ENCODE measurements around the gene SCP2.
"Not testable (repeated sequence)": the region's sequence is repeated elsewhere in the genome, so short reads cannot be mapped to it uniquely, and the experiment has no call there.

Gene SCP2

DNA sequence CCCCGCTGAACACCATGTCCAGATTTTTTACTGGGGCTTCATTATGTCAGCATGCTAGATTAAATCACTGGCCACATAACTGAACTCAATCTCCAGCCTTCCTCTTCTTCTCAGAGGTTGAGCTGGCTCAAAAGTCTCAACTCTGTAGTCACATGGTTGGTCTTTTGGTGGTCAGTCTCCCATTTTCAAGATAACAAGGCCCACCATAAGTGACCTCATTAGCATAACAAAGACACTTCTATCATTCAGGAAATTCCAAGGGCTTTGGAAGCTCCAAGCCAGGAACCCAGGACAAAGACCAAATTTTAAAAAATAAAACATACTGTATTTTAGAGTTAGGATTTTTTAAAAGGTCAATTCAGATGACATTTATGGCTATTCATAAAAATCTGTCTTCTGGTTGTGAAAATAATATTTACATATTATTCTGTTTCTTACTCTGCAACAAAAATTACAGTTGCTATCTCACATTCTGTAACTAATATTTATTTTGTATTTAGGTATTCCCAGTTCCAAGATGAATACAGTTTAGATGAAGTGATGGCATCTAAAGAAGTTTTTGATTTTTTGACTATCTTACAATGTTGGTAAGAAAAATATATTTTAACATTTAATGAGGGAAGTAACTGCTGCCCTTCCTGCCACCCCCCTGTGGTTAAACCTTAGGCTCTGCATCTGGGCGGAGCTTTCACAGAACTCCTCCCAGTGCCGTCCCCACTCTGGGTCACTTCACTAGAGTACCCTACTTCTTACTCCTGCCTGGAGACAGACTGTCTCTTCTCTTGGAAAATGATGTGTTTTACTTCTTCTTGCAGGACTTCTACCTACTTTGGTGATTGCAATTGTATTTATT lies 49.3 kb downstream of the SCP2 start:
- no peak for DNase-seq

DNA sequence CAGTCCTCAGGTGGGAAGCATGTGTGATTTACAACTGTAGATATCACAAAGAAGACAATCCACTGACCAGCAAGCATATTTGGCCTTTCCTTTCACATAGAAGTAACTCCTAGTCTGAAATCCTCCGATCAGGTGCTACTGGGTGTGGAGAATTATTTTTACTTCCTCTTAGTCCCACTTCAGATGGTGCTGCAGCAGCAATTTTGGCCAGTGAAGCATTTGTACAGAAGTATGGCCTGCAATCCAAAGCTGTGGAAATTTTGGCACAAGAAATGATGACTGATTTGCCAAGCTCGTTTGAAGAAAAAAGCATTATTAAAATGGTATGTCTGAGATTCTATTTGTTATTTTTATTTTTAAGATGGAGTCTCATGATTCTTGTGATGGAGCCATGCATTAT lies 51.0 kb downstream of the SCP2 start:
- no peak for DNase-seq

DNA sequence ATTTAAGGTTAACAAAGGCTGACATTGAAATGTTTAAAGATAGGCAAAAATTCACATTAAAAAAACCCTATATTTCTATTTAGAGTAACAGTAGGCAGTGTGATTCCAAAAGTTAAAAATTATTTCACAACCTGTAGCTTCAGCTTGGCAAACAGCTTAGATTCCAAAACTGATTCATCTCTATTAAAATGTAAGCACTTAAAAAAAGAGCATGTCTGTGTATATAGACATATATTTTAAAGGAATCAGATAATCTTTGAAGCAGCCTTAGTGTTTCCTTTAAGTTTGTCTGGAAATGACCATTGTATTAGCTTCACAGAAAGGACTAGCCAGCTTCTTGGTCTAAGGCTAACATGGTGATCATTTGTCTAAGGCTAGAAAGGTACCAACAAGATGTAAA lies 65.7 kb downstream of the SCP2 start:
- DNase-seq: not testable (repeated sequence)

DNA sequence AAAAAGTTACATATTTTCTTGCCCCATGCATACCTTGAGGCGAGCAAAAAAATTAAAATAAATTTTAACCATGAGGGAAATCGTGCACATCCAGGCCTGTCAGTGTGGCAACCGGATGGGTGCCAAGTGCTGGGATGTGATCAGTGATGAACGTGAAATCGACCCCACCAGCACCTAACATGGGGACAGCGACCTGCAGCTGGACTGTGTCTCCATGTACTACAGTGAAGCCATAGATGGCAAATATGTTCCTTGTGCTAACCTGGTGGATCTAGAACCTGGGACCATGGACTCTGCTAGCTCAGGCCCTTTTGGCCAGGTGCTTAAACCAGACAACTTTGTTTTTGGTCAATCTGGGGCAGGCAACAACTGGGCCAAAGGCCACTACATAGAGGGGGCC lies 67.6 kb downstream of the SCP2 start:
- DNase-seq: no peak

DNA sequence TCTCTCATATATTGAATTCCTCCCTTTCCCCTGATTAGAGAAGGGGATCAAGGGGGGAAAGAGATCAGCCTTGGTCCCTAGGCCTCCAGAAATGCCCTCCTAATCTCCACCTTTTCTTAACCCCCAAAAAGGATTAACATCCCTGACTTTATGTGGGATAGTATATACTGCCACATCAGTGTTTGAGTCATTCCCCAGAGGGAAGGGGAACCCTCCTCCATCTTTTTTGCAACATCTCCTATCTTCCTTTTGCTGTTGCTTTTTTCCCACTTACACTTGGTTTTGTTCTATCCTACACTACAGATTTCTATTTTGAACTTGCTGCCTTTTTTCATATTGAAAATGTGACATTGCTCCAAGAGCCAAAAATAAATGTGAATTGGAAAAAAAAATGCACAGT lies 69.6 kb downstream of the SCP2 start:
- no peak for DNase-seq

DNA sequence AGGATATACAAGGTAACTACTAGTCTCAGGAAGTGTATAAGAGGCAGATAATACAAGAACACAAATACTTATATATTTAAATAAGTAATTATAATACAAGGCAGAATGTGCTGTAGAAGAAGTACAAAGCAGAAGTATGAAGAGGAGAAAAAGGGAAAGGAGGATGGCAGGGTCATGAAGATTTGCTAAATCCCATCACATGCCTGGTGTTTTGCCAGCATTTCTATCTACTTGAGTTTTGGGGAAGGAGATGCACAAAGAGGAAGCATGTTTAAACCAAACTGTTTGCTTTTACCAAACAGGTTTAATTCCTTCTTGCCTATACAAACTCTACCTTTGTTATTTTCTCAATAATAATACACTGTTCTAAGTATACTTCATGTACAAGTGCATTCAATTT lies 74.1 kb downstream of the SCP2 start:
- no peak for DNase-seq

DNA sequence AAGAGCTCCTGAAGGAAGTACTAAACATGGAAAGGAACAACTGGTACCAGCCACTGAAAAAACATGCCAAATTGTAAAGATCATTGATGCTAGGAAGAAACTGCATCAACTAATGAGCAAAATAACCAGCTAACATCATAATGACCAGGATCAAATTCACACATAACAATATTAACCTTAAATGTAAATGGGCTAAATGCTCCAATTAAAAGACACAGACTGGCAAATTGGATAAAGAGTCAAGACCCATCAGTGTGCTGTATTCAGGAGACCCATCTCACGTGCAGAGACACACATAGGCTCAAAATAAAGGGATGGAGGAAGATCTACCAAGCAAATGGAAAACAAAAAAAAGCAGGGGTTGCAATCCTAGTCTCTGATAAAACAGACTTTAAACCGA lies 79.5 kb downstream of the SCP2 start:
- not testable (repeated sequence) for DNase-seq

DNA sequence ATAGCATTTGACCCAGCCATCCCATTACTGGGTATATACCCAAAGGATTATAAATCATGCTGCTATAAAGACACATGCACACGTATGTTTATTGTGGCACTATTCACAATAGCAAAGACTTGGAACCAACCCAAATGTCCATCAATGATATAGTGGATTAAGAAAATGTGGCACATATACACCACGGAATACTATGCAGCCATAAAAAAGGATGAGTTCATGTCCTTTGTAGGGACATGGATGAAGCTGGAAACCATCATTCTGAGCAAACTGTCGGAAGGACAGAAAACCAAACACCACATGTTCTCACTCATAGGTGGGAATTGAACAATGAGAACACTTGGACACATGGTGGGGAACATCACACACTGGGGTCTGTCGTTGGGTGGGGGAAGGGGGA lies 83.2 kb downstream of the SCP2 start:
- DNase-seq: not testable (repeated sequence)

DNA sequence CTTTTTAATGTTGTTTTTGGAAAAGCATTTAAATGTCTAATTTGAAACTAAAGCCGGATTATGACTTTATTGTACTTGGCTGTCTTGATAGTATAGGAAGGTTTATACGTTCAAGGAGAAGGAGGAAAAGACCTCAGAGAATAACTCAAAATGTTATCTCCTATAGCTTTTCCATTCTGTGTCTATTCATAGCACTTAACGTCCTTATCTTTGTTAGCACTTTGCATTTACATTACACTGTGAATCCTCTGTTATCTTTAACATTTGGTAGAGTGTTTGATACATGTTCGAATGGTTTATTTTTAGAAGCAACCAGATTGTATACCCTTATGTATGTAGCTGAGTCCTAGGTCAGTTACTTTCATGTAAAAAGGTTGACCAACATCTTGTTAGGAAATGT lies 84.1 kb downstream of the SCP2 start:
- DNase-seq: no peak

DNA sequence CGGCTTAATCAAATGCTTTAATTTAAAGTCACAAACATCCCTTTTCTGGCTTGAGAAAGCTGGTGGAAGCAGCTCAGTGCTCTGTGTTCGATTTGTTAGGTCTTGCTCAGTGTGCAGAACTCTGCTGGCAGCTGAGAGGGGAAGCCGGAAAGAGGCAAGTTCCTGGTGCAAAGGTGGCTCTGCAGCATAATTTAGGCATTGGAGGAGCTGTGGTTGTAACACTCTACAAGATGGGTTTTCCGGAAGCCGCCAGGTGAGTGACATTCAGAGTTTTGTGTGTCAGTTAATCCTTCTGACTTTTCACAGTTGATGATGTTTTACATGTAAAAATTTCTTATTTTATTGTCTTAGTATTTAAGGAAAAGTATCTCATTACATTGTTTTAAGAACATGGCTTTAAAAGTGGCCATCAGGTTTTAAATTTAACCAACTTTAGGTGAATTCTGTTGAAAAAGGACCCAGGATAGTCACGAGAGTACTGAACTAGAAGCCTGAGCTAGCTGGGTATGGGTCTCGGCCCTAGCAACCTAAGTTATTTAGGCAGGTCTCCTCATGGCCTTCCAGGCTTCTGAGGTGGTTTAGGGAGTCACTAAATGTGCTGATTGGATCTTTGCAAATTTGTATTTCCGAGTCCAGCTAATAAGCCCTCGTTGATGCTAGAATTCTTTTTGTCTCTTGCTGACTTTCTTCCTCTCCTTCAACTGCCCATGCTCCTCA lies 87.9 kb downstream of the SCP2 start:
- DNase-seq: peak in 3 of 4 experiments; percentile 21 to 55 (median 52)

DNA sequence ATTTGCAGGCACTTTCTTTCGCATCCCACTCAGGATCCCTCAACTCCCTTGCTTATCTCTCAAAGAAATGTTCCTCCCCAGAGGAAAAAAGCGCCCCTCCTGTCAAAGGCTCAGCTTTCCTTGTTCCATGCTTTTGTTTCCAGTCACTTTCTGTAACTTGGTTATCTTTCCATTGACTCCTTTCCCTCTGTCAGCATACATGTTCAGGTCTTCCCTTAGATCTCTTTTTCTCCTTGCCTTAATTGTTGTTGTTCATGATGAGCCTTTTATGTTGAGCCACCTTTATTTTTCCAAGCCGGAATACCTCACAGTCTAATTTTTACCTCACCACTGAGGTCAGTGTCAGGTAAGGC lies 88.4 kb downstream of the SCP2 start:
- no peak for DNase-seq

DNA sequence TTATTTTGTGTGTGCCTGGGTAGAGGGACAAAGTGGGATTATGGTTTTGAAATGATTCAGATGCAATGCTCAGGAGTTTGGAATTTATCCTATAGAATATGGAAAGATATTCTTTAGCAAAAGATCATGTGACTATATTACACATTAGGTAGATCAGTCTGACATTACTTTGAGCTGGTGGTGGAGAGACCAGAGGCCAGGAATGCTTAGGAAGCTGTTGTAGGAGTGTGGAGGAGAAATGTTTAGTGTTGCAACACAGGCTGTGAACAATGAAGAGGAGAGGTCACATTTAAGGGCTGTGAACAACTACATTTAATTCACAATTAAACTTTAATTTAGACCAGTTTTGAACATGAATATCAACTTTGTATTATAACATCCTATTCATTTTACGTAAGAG lies 89.6 kb downstream of the SCP2 start:
- DNase-seq: no peak

DNA sequence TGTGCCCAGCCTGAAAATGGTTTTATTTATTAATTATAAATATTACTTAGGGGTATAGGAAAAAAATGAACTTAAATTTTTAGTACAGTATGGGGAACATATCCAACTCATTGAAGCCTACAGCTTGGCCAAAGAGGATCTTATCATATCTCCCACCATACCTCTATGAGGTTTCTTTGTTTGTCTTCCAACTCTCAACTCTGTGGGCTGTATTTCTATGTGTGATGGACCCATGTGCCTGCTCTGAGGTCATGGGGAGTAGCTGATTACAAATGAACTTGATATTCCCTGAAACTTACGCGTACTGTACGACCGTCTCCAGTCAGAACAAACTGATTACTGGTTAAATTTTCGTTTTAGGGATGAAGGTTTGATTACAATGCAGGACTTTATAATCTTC lies 93.5 kb downstream of the SCP2 start:
- no peak for DNase-seq

DNA sequence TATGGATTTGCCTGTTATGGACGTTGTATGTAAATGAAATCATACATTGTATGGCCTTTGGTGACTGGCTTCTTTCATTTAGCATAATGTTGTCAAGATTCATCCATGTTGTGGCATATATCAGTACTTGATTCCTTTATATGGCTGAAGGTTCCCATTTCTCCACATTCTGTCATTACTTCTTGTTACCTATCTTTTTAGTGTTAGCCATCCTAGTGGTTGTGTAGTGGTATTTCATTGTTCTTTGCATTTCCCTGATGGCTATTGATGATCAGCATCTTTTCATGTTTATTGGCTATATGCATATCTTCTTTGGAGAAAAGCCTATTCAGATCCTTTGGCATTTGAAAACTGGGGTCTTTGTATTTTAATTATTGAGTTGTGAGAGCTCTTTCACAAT lies 95.1 kb downstream of the SCP2 start:
- DNase-seq: no peak

DNA sequence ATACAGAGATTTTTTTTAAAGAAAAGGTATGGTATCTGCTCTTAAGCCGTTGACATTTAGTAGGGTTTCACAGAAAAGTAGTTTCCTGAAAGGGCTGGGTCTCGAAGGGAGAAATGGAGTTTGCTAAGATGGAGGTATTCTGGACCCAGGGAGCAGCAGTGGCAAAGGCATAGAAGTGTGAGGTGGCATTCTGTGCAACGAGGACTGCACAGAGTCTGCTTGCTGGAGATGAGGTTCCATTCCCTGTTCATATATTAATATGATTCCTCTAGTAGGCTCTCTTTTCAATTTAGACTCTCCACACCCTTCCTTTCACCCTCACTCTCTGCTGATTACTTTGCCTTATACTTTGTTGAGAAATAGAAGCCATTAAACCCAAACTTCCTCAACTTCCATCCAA lies 96.5 kb downstream of the SCP2 start:
- DNase-seq: no peak

DNA sequence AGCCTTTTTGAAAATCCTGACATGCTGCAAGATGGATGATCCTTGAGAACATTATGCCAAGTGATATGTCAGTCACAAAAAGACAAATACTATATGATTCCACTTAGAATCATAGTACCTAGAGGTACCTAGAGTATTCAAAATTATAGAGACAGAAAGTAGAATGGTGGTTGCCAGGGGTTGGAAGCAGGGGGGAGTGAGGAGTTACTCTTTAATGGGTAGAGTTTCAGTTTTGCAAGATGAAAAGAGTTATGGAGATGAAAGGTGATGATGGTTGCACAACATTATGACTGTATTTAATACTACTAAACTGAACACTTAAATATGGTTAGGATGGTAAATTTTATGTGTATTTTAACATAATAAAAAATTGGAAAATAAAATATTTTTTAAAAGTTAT lies 97.0 kb downstream of the SCP2 start:
- DNase-seq: no peak

DNA sequence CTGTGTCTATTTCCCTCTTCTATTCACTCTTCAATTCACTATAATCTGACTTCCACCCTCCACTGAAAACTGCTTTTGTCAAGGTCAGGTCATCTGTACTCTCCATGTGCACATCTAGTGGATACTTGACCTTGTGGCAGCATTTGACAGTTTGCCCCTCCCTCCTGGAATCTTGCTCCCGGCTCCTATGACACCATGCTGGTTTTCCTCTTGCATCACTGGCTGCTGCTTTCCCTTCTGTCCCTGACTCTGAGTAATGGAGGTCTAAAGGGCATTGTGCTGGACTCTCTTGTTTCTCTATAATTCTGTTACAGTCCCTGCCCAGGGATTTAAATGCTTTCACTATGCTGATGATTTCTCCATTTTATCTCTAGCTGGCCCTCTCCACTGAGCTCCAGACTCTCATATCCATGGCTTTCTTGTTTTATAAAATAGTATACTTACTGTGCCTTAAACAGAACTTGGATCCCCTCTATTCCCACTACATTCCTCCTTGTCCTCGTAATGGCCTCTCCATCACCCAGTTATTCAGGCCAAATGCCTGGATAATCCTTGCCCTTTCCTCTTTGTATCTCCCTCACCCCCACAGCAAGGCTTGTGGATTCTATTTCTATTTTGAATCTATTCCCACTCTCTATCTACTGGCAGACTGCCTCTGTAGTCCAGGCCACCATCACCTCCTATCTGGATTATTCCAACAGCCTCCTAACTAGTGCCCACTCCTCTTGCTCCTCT lies 98.1 kb downstream of the SCP2 start:
- no peak for DNase-seq

DNA sequence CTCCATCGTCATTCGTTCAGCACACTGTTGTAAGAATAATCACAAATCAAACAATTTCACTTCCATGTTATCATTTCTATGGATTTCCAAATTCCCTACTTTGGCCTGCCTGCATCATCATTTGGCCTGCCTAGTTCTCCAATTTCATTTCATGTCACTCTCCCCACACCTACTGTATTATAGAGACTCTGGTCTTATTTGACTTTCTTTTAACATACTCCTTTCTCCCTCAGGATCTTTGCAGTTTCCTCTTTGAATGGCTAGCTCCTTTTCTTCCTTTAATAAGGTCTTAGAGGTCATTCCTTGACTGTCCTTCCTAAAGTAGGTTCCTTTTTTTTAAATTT lies 98.7 kb downstream of the SCP2 start:
- no peak for DNase-seq

DNA sequence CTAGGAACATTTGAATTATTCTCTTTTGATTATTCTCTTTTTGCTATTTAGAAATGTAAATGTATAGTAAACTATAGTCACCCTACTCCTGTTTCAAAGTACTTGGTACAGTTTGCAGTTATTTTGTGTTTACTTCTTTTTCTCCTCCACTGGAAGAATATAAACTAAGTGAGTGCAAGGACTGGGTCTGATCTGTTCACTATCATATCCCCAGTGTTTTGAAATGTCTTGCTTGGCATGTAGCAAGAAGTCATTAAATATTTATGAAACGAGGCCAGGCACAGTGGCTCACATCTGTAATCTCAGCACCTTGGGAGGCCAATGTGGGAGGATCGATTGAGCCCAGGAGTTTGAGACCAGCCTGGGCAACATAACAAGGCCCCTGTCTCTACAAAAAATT lies 99.2 kb downstream of the SCP2 start:
- no peak for DNase-seq

DNA sequence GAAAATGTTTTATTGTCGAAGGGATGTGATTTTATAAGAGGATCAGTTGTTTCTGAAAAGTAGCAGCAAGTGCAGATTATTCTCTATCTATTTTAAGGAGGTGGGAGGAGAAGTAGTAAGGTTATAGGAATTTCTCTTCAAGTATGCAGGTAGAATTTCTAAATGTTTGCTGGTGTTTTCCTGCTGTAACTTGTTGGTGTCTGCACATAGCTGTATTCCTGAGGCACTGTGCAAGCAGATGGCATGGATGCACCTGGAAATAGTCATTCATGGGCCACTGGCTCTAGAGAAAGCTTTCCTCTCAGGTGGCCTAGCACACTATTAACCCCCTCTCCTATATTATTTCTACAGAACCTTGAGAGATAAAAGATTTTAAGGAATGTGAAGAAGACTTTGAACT lies 104.7 kb downstream of the SCP2 start:
- no peak for DNase-seq

DNA sequence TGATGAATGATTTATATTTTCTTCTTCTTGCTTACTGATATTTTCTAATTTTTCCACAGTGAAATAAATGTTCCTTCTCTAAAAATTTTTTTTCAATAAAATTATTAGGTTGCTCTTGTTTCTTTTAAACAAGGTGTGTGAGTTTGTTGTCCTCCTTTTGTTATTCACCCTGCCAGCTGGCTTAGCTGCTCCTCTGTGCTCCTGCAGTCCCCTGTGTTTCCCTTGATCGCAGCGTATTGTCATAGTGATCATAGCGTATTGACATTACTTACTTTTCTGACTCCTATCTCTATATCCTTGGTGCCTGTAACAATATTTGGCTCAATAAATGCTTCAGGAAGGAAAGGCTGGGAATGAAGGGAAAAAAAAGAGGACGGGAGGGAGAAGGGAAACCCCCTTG lies 110.1 kb downstream of the SCP2 start:
- no peak for DNase-seq

DNA sequence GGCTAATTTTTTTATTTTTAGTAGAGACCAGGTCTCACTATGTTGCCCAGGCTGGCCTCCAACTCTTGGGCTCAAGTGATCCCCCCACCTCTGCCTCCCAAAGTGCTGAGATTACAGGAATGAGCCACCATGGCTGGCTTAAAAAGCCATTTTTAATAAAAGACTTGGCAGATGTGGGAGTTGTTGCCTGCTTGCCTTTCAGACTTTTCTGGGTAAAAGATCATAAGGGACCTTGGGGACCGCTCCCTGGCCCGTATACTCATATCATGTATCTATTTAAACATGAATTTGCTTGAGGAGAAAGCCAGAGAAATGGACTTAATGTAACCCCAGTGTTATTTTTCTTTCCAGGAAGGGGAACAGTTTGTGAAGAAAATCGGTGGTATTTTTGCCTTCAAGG lies 111.5 kb downstream of the SCP2 start:
- no peak for DNase-seq

DNA sequence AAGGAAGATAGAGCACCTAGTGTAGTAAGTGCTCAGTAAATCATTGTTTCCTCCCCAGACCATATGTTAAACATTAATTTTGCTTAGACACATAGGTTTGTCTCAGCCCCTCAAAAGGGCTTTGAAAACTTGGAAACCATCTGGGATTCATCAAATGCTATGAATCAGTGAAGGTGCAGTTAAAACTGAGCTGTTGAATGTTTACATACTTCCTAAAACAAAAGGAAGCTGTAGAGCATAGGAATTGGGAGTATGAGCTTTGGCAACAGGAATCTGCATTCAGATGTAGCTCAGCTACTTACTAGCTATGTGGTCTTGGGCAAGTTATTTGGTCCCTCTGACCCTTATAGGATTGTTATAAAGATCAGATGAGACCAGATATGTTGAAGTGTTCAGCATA lies 116.2 kb downstream of the SCP2 start:
- DNase-seq: no peak

DNA sequence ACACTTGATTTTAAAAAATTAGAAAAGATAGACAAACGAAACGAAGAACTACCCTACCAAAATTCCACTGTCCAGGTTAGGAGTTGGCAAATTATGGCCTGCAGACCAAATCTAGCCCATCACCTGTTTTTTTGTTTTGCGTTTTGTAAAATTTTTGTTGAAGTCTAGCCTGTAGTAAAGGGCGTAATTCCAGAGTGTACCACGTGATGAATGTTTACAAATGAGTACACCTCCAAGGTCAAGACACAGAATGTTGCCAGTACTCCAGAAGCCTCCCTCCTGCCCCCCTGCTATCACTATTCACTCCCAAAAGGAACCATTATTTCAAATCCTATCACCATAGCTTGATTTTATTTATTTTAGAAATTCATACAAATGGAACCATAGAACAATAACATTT lies 117.8 kb downstream of the SCP2 start:
- DNase-seq: no peak

All from activated naive CD4-positive, alpha-beta T cell (primary cell).